ENCODE results near the gene PLEKHA8.

GRCh38 chr7:30027740-30028215 is 434 bp upstream of the PLEKHA8 start:
- TF ChIP-seq CTCF (IDR thresholded peaks at IDR 0.05 in 4 of 5, conservative IDR thresholded peaks at IDR 0.05 in 1 of 5) (no peak), POLR2A (IDR thresholded peaks at IDR 0.05) (peak in 1 of 2 donors; percentile 85)
